ENCODE data around the gene MBNL1. TPM values are rescaled to one million over a fixed set of nuclear protein-coding genes. Genes with fewer than 3 reads are reported as not detected.
A peak's percentile ranks its signal among the peaks of the same experiment; 100 is the strongest.

The MBNL1 gene
- total and polyA plus RNA-seq, 2 of the 4 experiments (the other 2 are of a cell fraction), result 127 to 664 TPM

- in situ Hi-C loops (cut with MboI; ENCODE audit: low sequenced_read_pairs), result no loop called here
Observed at GRCh38 chr3:152319256-152319655, 50.5 kb downstream of the MBNL1 start.

More at GRCh38 chr3:152319256-152319655, 50.5 kb downstream of the MBNL1 start:
- Histone ChIP-seq H2BK15ac (ENCODE audit: low read depth, low read length) (no peak overlapping the region), H3K36me3 (ENCODE audit: control insufficient read depth, insufficient read depth, low read length) (no peaks in the 10 kb centered on the region; the same call in 1 of the 2 replicates), H3K27ac (ENCODE audit: insufficient read depth, low read length) (no peak overlapping the region), H3K27me3 (ENCODE audit: control insufficient read depth, insufficient read depth, low read length) (no peaks in the 10 kb centered on the region), H3K9me1 (ENCODE audit: insufficient read depth, low read length) (no peaks in the 10 kb centered on the region), H4K5ac (ENCODE audit: low read depth, low read length) (no peak overlapping the region), H3K4me2 (ENCODE audit: low read depth, low read length) (peak overlapping the region; percentile 39; the same call in 1 of the 2 replicates), H2BK120ac (ENCODE audit: low read depth, low read length) (no peak overlapping the region), H2BK20ac (ENCODE audit: low read depth, low read length) (no peak overlapping the region), H4K91ac (ENCODE audit: insufficient read depth, low read depth, low read length) (no peak overlapping the region), H3K23ac (ENCODE audit: low read depth, low read length) (no peak overlapping the region), H2AFZ (replicated peaks; ENCODE audit: low read length, poor library complexity) (no peak overlapping the region), H3K9ac (ENCODE audit: low read depth, low read length) (no peak overlapping the region), H4K20me1 (ENCODE audit: insufficient read depth, low read length) (peaks cover 38% of the 10 kb centered on the region; the same call in 1 of the 2 replicates), H3K4me3 (ENCODE audit: insufficient read depth, low read depth, low read length) (no peak overlapping the region), H2AK9ac (replicated peaks; ENCODE audit: low read depth, low read length, poor library complexity) (no peak overlapping the region), H3K56ac (ENCODE audit: extremely low read depth, insufficient read depth, low read length) (no peak overlapping the region), H3K18ac (ENCODE audit: low read depth, low read length) (no peak overlapping the region; the same call in 1 of the 2 replicates), H3K79me1 (ENCODE audit: low read depth in 1 of 2, low read length in 2 of 2) (peaks cover 5 to 60% of the 10 kb centered on the region in 2 experiments; a peak in 3 of 4 replicates), H3K9me3 (ENCODE audit: control insufficient read depth, insufficient read depth, low read length) (no peaks in the 10 kb centered on the region), H3K14ac (replicated peaks; ENCODE audit: low read depth, low read length) (0 out of 2 replicates have a peak overlapping the region, but pooled peaks have one; percentile 18), H3K4ac (ENCODE audit: low read depth, low read length) (no peak overlapping the region), H2BK5ac (ENCODE audit: low read depth, low read length, poor library complexity, severe bottlenecking) (peak overlapping the region; percentile 90), H2AK5ac (ENCODE audit: low read depth, low read length) (no peak overlapping the region), H3K4me1 (ENCODE audit: control insufficient read depth, insufficient read depth, low read length) (peaks cover 14% of the 10 kb centered on the region), H4K8ac (ENCODE audit: low read depth in 2 of 2, low read length in 2 of 2) (no peak overlapping the region)
- TF ChIP-seq USF2 (IDR thresholded peaks at IDR 0.05; ENCODE audit: low read depth, low read length), result no peak
- no peak for TF ChIP-seq CEBPB (IDR thresholded peaks at IDR 0.05; ENCODE audit: low read depth, low read length)
- no peak for TF ChIP-seq MXI1 (IDR thresholded peaks at IDR 0.05; ENCODE audit: borderline replicate concordance, low read depth, low read length)
- TF ChIP-seq CTCF (conservative IDR thresholded peaks at IDR 0.05; ENCODE audit: low read depth, low read length), result no peak
- TF ChIP-seq POLR2A (IDR thresholded peaks at IDR 0.05; ENCODE audit: low read depth, low read length), result no peak
- no peak for TF ChIP-seq RAD21 (IDR thresholded peaks at IDR 0.05; ENCODE audit: low read length)
- no peak for TF ChIP-seq MAZ (IDR thresholded peaks at IDR 0.05; ENCODE audit: borderline replicate concordance, low read depth, low read length)
- TF ChIP-seq RFX5 (IDR thresholded peaks at IDR 0.05; ENCODE audit: low read depth, low read length), result no peak
- TF ChIP-seq FOS (IDR thresholded peaks at IDR 0.05; ENCODE audit: low read depth, low read length), result no peak
- TF ChIP-seq CHD1 (IDR thresholded peaks at IDR 0.05; ENCODE audit: low read depth, low read length), result no peak
- no peak for TF ChIP-seq ELK1 (IDR thresholded peaks at IDR 0.05; ENCODE audit: borderline replicate concordance, low read depth, low read length)
- TF ChIP-seq BHLHE40 (IDR thresholded peaks at IDR 0.05; ENCODE audit: low read depth, low read length), result no peak
- no peak for TF ChIP-seq RCOR1 (IDR thresholded peaks at IDR 0.05; ENCODE audit: insufficient replicate concordance, low read length)
- TF ChIP-seq SMC3 (IDR thresholded peaks at IDR 0.05; ENCODE audit: low read depth, low read length), result no peak
- no peak for TF ChIP-seq NFE2L2 (IDR thresholded peaks at IDR 0.05; ENCODE audit: low read depth, low read length)
- TF ChIP-seq MAFK (IDR thresholded peaks at IDR 0.05; ENCODE audit: low read depth, low read length), result no peak
- dilution Hi-C loops (cut with HindIII; ENCODE audit: low sequenced_read_pairs, unreplicated experiment) (no loop called here), intact Hi-C loops (cut with micrococcal nuclease) (no loop called here)
- no TSS peak for BruUV-seq (replicated peaks)
- no CpG with 5 or more reads among the region's 2 CpGs for WGBS, 2 experiments (ENCODE audit: extremely low coverage in 2 of 2, insufficient read length in 1 of 2)
- CTCF ChIA-PET, result no interaction called here
- ATAC-seq (ENCODE audit: low read depth) (no peak), DNase-seq (no peak)
- POLR2A ChIA-PET (ENCODE audit: unreplicated experiment), result no interaction called here
